Neuronal stem cell (in vitro differentiated cells): ENCODE results near the gene GALR2.

Source experiments
- DNase-seq: peaks from one replicate; pipeline ENCODE4 v3.0.0-alpha.2; 2013; ENCODE audit warnings: low spot score
- H2AFZ ChIP-seq: one replicate; pipeline ENCODE4 v1.6.1; 2013; ENCODE audit warnings: mild to moderate bottlenecking, low read length, inconsistent platforms
- H2AK5ac ChIP-seq: 2 replicates; pipeline ENCODE4 v1.6.1; 2013; ENCODE audit warnings: low read depth, mild to moderate bottlenecking, inconsistent platforms, low read length, moderate library complexity, mixed read lengths
- H2BK120ac ChIP-seq: 2 replicates; pipeline ENCODE4 v1.6.1; 2013; ENCODE audit warnings: low read depth, mild to moderate bottlenecking, inconsistent platforms, low read length, moderate library complexity, mixed read lengths
- H2BK12ac ChIP-seq: one replicate; pipeline ENCODE4 v1.6.1; 2013; ENCODE audit warnings: low read length, inconsistent platforms
- H2BK15ac ChIP-seq: 2 replicates; pipeline ENCODE4 v1.6.1; 2013; ENCODE audit warnings: mild to moderate bottlenecking, low read length, inconsistent platforms, mixed read lengths
- H2BK5ac ChIP-seq: one replicate; pipeline ENCODE4 v1.6.1; 2013; ENCODE audit warnings: inconsistent platforms, mild to moderate bottlenecking, low read length, moderate library complexity
- H3K14ac ChIP-seq: one replicate; pipeline ENCODE4 v1.6.1; 2013; ENCODE audit warnings: low read length, inconsistent platforms
- H3K18ac ChIP-seq: 2 replicates; pipeline ENCODE4 v1.6.1; 2013; ENCODE audit warnings: low read length, inconsistent platforms
- H3K23ac ChIP-seq: 2 replicates; pipeline ENCODE4 v1.6.1; 2013; ENCODE audit warnings: low read depth, mild to moderate bottlenecking, mixed read lengths, low read length, inconsistent platforms; ENCODE audit not compliant: poor library complexity
- H3K27ac ChIP-seq: replicated peaks from 3 replicates; pipeline ENCODE4 v1.5.1; 2013; ENCODE audit warnings: low read length, inconsistent platforms
- H3K27me3 ChIP-seq, 3 experiments: 2 replicates each; pipeline ENCODE4 v1.6.1; 2013; ENCODE audit warnings: low read length in 3 of 3, mild to moderate bottlenecking in 2 of 3, inconsistent platforms in 1 of 3, low read depth in 1 of 3, mixed read lengths in 1 of 3, moderate library complexity in 1 of 3; ENCODE audit not compliant: control insufficient read depth in 3 of 3, insufficient read depth in 3 of 3
- H3K36me3 ChIP-seq, 2 donors: replicated peaks in 1 of 2; 2 replicates each; pipeline ENCODE4 v1.6.1; 2013; ENCODE audit warnings: low read length in 2 of 2; ENCODE audit not compliant: control insufficient read depth in 2 of 2, insufficient read depth in 2 of 2
- H3K4ac ChIP-seq: 2 replicates; pipeline ENCODE4 v1.6.1; 2013; ENCODE audit warnings: inconsistent platforms, mild to moderate bottlenecking, low read length, moderate library complexity
- H3K4me1 ChIP-seq, 2 donors: 1 replicate in 1 of 2; 2 replicates in 1 of 2; pipeline ENCODE4 v1.6.1; 2013; ENCODE audit warnings: low read length in 2 of 2, low read depth in 1 of 2; ENCODE audit not compliant: control insufficient read depth in 2 of 2, insufficient read depth in 1 of 2
- H3K4me2 ChIP-seq: one replicate; pipeline ENCODE4 v1.6.1; 2013; ENCODE audit warnings: mild to moderate bottlenecking, low read length, inconsistent platforms; ENCODE audit not compliant: insufficient read depth, poor library complexity, severe bottlenecking
- H3K4me3 ChIP-seq, 2 donors: 2 replicates each; pipeline ENCODE4 v1.5.1; 2013; ENCODE audit warnings: low read length in 2 of 2, mild to moderate bottlenecking in 2 of 2, inconsistent platforms in 1 of 2, moderate library complexity in 1 of 2
- H3K79me1 ChIP-seq: one replicate; pipeline ENCODE4 v1.6.1; 2013; ENCODE audit warnings: low read depth, mild to moderate bottlenecking, inconsistent platforms, low read length, moderate library complexity
- H3K9ac ChIP-seq: one replicate; pipeline ENCODE4 v1.6.1; 2013; ENCODE audit warnings: mild to moderate bottlenecking, low read depth, low read length, inconsistent platforms; ENCODE audit not compliant: poor library complexity
- H3K9me3 ChIP-seq, 2 donors: replicated peaks in 1 of 2; 2 replicates each; pipeline versions ENCODE3 to v1.6.1; 2013; ENCODE audit warnings: low read length in 2 of 2, mild to moderate bottlenecking in 2 of 2, inconsistent platforms in 1 of 2, low read depth in 1 of 2, mixed read lengths in 1 of 2, moderate library complexity in 1 of 2; ENCODE audit not compliant: control insufficient read depth in 2 of 2, insufficient read depth in 1 of 2
- H4K8ac ChIP-seq: one replicate; pipeline ENCODE4 v1.6.1; 2013; ENCODE audit warnings: low read depth, mild to moderate bottlenecking, inconsistent platforms, low read length, moderate library complexity
- H4K91ac ChIP-seq: one replicate; pipeline ENCODE4 v1.6.1; 2013; ENCODE audit warnings: low read length, low read depth, mild to moderate bottlenecking, inconsistent platforms; ENCODE audit not compliant: poor library complexity
- WGBS, 2 donors: extraction: QIAGEN DNeasy Blood & Tissue Kit; methylation state at CpG; one replicate each; pipeline ENCODE4 v1.1.7; 2013; ENCODE audit warnings: missing lambda C conversion rate in 2 of 2, mixed read lengths in 1 of 2; ENCODE audit not compliant: insufficient read length in 2 of 2, insufficient replicate concordance in 1 of 2; ENCODE audit errors: extremely low coverage in 2 of 2; 5-methylcytosine and 5-hydroxymethylcytosine counted together
- small RNA-seq: library from polyadenylated mRNA; stranded (forward); fragments of <200 nt; extraction: miRNeasy Mini kit (QIAGEN cat#:217004); gene quantifications from one replicate; pipeline ENCODE3, GENCODE V24; 2013; ENCODE audit not compliant: insufficient read depth

GALR2 gene

GRCh38 chr17:76125922-76126321 is 51.3 kb downstream of the GALR2 start:
- Histone ChIP-seq H3K27me3 (peaks cover 0 to 8% (median 0%) of the 10 kb centered on the region in 3 experiments), H3K27ac (no peak overlapping the region), H3K36me3 (no peaks in the 10 kb centered on the region), H2BK15ac (no peak overlapping the region), H3K4me3 (no peak overlapping the region), H3K9me3 (no peaks in the 10 kb centered on the region), H4K8ac (no peak overlapping the region), H2AK5ac (no peak overlapping the region), H2BK120ac (no peak overlapping the region), H2BK5ac (no peak overlapping the region), H4K91ac (no peak overlapping the region), H3K4me2 (no peak overlapping the region), H3K4ac (no peak overlapping the region), H2AFZ (no peak overlapping the region), H3K79me1 (peaks cover 3% of the 10 kb centered on the region), H3K23ac (no peak overlapping the region), H3K18ac (no peak overlapping the region), H3K14ac (no peak overlapping the region), H2BK12ac (no peak overlapping the region), H3K4me1 (peaks cover 5 to 11% of the 10 kb centered on the region in 2 donors), H3K9ac (no peak overlapping the region)
- no CpG with 5 or more reads among the region's 1 CpG for WGBS, 2 donors
- no peak for DNase-seq

Small RNAs within 50 kb of the gene (small RNA-seq; reads per million reads assigned to genes)
- 3.9 reads per million, percentile 6 among the genes with 10 or more reads in this experiment for gene MIR6868
